Fibroblast of skin of scalp (primary cell): ENCODE results near the gene TUBG1.
A peak's percentile ranks its signal among the peaks of the same experiment; 100 is the strongest.
"Not testable (repeated sequence)": the region's sequence is repeated elsewhere in the genome, so short reads cannot be mapped to it uniquely, and the experiment has no call there.

Source experiments
- DNase-seq: peaks from one replicate; pipeline ENCODE4 v3.0.0-alpha.2; 2013

The TUBG1 gene

GRCh38 chr17:42579794-42580551 is 29.5 kb upstream of the TUBG1 start:
- DNase-seq, result no peak

GRCh38 chr17:42581744-42582270 is 27.7 kb upstream of the TUBG1 start:
- DNase-seq, result no peak

- no peak for DNase-seq
Observed at GRCh38 chr17:42584880-42585279, 24.6 kb upstream of the TUBG1 start.

- DNase-seq, result no peak
Observed at GRCh38 chr17:42585353-42585752, 24.1 kb upstream of the TUBG1 start.

- no peak for DNase-seq
Observed at GRCh38 chr17:42586514-42587230, 22.8 kb upstream of the TUBG1 start.

- DNase-seq, result no peak
Observed at GRCh38 chr17:42590886-42591285, 18.6 kb upstream of the TUBG1 start.

GRCh38 chr17:42591411-42591810 is 18.1 kb upstream of the TUBG1 start:
- no peak for DNase-seq

GRCh38 chr17:42596386-42596785 is 13.1 kb upstream of the TUBG1 start:
- DNase-seq, result no peak

GRCh38 chr17:42598905-42599304 is 10.6 kb upstream of the TUBG1 start:
- no peak for DNase-seq

GRCh38 chr17:42603318-42603717 is 6.2 kb upstream of the TUBG1 start:
- DNase-seq, result no peak

- no peak for DNase-seq
Observed at GRCh38 chr17:42607769-42608168, 1.7 kb upstream of the TUBG1 start.

- DNase-seq, result no peak
Observed at GRCh38 chr17:42608305-42609181, 940 bp upstream of the TUBG1 start.

GRCh38 chr17:42609814-42610801 is 625 bp downstream of the TUBG1 start:
- not testable (repeated sequence) for DNase-seq

- no peak for DNase-seq
Observed at GRCh38 chr17:42612013-42612412, 2.5 kb downstream of the TUBG1 start.

GRCh38 chr17:42613699-42614295 is 4.3 kb downstream of the TUBG1 start:
- DNase-seq, result no peak

- DNase-seq, result no peak
Observed at GRCh38 chr17:42617956-42618431, 8.5 kb downstream of the TUBG1 start.

GRCh38 chr17:42618442-42619150 is 9.1 kb downstream of the TUBG1 start:
- peak; percentile 4 for DNase-seq

GRCh38 chr17:42621987-42622386 is 12.5 kb downstream of the TUBG1 start:
- DNase-seq, result not testable (repeated sequence)

GRCh38 chr17:42623271-42623670 is 13.8 kb downstream of the TUBG1 start:
- DNase-seq, result no peak
